Measurements from ENCODE around the gene L3MBTL4.

Gene L3MBTL4

DNA sequence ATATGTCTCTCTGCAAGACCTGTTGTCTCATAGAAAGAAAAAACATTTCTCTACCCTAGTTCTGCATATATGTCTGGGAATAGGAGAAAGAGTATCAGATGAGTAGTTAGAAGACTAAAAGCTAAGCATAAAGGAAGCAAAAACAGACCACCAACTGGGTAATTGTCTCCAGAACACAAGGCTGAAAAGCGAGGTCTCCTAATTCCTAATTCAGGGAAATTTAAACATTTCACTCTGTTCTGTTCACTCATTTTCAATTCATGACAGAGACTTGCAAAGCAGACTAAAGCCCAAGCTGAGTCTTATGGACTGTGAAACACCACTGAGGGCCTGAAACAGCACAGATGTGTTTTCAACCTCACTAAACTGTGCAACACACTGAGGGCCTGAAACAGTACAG, 294.9 kb downstream of the L3MBTL4 start:
- no peak overlapping the region for H3K4me3 ChIP-seq (ENCODE audit: low read depth in 1 of 2, low read length in 2 of 2)
- H3K27me3 ChIP-seq (ENCODE audit: low read depth, low read length), result no peaks in the 10 kb centered on the region
- no peaks in the 10 kb centered on the region for H3K36me3 ChIP-seq (ENCODE audit: control insufficient read depth in 1 of 2, insufficient read depth in 2 of 2, low read length in 2 of 2)
- H3K9me3 ChIP-seq (ENCODE audit: control insufficient read depth in 1 of 2, low read length in 2 of 2), result no peaks in the 10 kb centered on the region
- H3K4me1 ChIP-seq (ENCODE audit: control insufficient read depth in 1 of 2, insufficient read depth in 2 of 2, low read length in 2 of 2), result peaks cover 0 to 5% of the 10 kb centered on the region in 2 donors
- no peak overlapping the region for H3K27ac ChIP-seq (ENCODE audit: low read length)

DNA sequence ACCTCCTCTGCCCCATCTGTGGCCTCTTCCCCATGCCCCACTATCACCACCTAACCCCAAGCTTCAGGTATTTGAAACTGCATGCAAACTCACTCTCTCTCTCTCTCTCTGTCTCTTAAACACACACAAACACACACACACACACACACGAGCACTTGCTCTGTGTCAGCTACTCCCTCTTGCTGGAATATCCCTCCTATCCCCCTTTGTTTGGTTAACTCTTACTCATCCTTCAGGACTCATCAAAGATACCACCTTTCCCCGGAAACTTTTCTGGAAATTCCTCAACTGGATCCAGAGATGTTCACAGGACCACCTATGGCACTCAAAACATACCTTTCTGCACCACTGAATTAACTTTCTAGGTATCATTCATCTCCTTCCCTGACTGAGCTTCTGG, 296.6 kb downstream of the L3MBTL4 start:
- Histone ChIP-seq H3K27me3 (ENCODE audit: low read depth, low read length) (no peaks in the 10 kb centered on the region), H3K27ac (ENCODE audit: low read length) (no peak overlapping the region), H3K4me1 (ENCODE audit: control insufficient read depth in 1 of 2, insufficient read depth in 2 of 2, low read length in 2 of 2) (peaks cover 0 to 5% of the 10 kb centered on the region in 2 donors), H3K4me3 (ENCODE audit: low read depth in 1 of 2, low read length in 2 of 2) (no peak overlapping the region), H3K36me3 (ENCODE audit: control insufficient read depth in 1 of 2, insufficient read depth in 2 of 2, low read length in 2 of 2) (no peaks in the 10 kb centered on the region), H3K9me3 (ENCODE audit: control insufficient read depth in 1 of 2, low read length in 2 of 2) (no peaks in the 10 kb centered on the region)

DNA sequence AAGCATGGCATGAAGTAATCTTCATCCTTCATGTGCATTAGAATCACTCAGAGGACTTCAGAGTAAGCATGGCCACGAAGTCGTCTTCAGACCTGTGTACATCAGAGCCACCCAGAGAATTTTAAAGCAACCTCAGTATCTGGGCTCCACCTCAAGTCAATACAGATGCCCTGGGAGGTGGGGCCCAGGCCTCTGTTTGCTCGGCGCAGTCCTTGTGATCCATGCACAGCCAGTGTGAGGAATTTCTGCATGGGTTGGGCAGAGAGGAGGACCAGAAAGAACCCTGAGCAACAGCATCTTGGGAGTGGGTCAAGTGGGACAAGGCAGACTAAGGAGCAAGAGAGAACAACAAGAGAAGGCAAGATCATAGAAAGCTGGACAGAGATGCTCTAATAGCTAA, 299.0 kb downstream of the L3MBTL4 start:
- no peak overlapping the region for H3K27ac ChIP-seq (ENCODE audit: low read length)
- H3K36me3 ChIP-seq (ENCODE audit: control insufficient read depth in 1 of 2, insufficient read depth in 2 of 2, low read length in 2 of 2), result no peaks in the 10 kb centered on the region
- H3K27me3 ChIP-seq (ENCODE audit: low read depth, low read length), result no peaks in the 10 kb centered on the region
- no peaks in the 10 kb centered on the region for H3K4me1 ChIP-seq (ENCODE audit: control insufficient read depth in 1 of 2, insufficient read depth in 2 of 2, low read length in 2 of 2)
- H3K9me3 ChIP-seq (ENCODE audit: control insufficient read depth in 1 of 2, low read length in 2 of 2), result no peaks in the 10 kb centered on the region
- no peak overlapping the region for H3K4me3 ChIP-seq (ENCODE audit: low read depth in 1 of 2, low read length in 2 of 2)

DNA sequence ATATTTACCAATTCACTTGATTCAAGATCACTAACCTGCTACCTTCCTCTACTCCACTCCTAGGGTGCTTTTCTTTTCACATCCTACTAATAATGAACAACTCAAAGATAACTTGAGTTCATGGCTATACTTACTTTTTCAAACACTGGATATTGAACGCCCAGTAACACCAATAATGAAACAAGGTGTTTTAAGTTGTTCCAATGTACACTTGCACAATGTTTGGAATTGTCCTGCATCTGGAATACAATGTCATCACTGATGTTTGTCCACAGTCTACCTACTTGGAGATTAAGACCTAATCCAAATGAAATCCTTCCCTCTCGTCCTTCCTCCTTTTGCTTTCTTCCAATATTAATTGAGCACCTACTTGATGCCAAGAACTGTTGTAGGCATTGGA, 301.1 kb downstream of the L3MBTL4 start:
- Histone ChIP-seq H3K4me1 (ENCODE audit: control insufficient read depth in 1 of 2, insufficient read depth in 2 of 2, low read length in 2 of 2) (no peaks in the 10 kb centered on the region), H3K27ac (ENCODE audit: low read length) (no peak overlapping the region), H3K4me3 (ENCODE audit: low read depth in 1 of 2, low read length in 2 of 2) (no peak overlapping the region), H3K9me3 (ENCODE audit: control insufficient read depth in 1 of 2, low read length in 2 of 2) (no peaks in the 10 kb centered on the region), H3K27me3 (ENCODE audit: low read depth, low read length) (no peaks in the 10 kb centered on the region), H3K36me3 (ENCODE audit: control insufficient read depth in 1 of 2, insufficient read depth in 2 of 2, low read length in 2 of 2) (no peaks in the 10 kb centered on the region)

DNA sequence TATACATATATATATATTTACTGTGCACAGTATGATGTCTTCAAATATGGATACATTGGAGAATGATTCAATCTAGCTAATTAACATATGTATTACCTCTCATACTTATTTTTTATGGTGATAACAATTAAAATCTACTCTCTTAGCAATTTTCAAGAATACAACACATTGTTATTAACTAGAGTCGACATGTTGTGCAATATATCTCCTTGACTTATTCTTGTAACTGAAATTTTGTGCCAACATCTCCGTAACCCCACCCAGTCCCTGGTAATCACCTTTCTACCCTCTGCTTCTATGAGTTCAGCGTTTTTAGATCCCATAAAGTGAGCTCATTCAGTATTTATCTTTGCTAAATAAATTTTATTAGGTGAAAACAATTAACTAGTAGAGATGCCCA, 303.0 kb downstream of the L3MBTL4 start:
- H3K27ac ChIP-seq (ENCODE audit: low read length), result no peak overlapping the region
- H3K36me3 ChIP-seq (ENCODE audit: control insufficient read depth in 1 of 2, insufficient read depth in 2 of 2, low read length in 2 of 2), result no peaks in the 10 kb centered on the region
- no peaks in the 10 kb centered on the region for H3K9me3 ChIP-seq (ENCODE audit: control insufficient read depth in 1 of 2, low read length in 2 of 2)
- H3K27me3 ChIP-seq (ENCODE audit: low read depth, low read length), result no peaks in the 10 kb centered on the region
- H3K4me1 ChIP-seq (ENCODE audit: control insufficient read depth in 1 of 2, insufficient read depth in 2 of 2, low read length in 2 of 2), result peaks cover 0 to 2% of the 10 kb centered on the region in 2 donors
- H3K4me3 ChIP-seq (ENCODE audit: low read depth in 1 of 2, low read length in 2 of 2), result no peak overlapping the region

DNA sequence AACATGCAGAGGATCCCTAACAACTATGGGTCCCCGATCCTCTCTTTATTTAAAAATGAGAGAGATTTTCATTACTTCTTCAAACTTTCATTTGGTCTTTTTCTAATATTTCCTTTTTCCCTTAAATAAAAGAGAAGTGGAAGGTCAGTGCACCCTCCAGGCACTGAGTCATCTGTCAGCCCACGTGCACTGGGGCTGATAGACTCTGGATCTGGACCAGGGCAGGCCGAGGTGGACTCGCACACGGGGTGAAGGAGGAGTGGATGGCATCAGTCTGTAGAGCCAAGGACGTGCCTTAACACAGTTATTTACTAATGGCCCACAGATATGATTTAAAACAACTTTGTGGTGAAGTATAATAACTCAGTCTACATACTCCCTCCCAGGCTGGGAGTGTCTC, 305.0 kb downstream of the L3MBTL4 start:
- H3K36me3 ChIP-seq (ENCODE audit: control insufficient read depth in 1 of 2, insufficient read depth in 2 of 2, low read length in 2 of 2), result no peaks in the 10 kb centered on the region
- H3K27ac ChIP-seq (ENCODE audit: low read length), result no peak overlapping the region
- H3K4me3 ChIP-seq (ENCODE audit: low read depth in 1 of 2, low read length in 2 of 2), result no peak overlapping the region

DNA sequence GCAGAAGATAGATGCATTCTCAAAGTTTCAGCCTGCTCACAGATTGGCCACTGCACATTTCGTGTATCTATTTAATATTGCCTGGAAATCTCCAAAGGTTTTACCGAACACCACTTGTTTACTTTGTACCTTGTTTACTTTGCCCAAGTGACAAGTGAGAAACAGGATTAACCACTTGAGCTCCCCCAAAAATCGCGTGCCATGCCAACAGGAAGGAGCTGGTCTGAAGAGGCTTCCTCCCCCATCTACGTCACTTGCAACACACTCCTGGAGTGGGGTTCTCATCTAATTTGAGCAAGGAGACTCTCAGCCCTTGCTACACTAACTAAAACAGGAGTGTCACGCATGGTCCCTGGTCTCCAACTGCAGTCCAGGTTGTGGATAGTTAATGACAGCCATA, 306.9 kb downstream of the L3MBTL4 start:
- H3K27me3 ChIP-seq (ENCODE audit: low read depth, low read length), result no peaks in the 10 kb centered on the region
- H3K4me1 ChIP-seq (ENCODE audit: control insufficient read depth in 1 of 2, insufficient read depth in 2 of 2, low read length in 2 of 2), result peaks cover 0 to 11% of the 10 kb centered on the region in 2 donors
- no peaks in the 10 kb centered on the region for H3K36me3 ChIP-seq (ENCODE audit: control insufficient read depth in 1 of 2, insufficient read depth in 2 of 2, low read length in 2 of 2)
- no peak overlapping the region for H3K4me3 ChIP-seq (ENCODE audit: low read depth in 1 of 2, low read length in 2 of 2)
- H3K27ac ChIP-seq (ENCODE audit: low read length), result no peak overlapping the region
- H3K9me3 ChIP-seq (ENCODE audit: control insufficient read depth in 1 of 2, low read length in 2 of 2), result no peaks in the 10 kb centered on the region

More for the DNA sequence above, 305.0 kb downstream of the L3MBTL4 start:
- no peaks in the 10 kb centered on the region for H3K27me3 ChIP-seq (ENCODE audit: low read depth, low read length)
- peaks cover 0 to 11% of the 10 kb centered on the region in 2 donors for H3K4me1 ChIP-seq (ENCODE audit: control insufficient read depth in 1 of 2, insufficient read depth in 2 of 2, low read length in 2 of 2)
- H3K9me3 ChIP-seq (ENCODE audit: control insufficient read depth in 1 of 2, low read length in 2 of 2), result no peaks in the 10 kb centered on the region

DNA sequence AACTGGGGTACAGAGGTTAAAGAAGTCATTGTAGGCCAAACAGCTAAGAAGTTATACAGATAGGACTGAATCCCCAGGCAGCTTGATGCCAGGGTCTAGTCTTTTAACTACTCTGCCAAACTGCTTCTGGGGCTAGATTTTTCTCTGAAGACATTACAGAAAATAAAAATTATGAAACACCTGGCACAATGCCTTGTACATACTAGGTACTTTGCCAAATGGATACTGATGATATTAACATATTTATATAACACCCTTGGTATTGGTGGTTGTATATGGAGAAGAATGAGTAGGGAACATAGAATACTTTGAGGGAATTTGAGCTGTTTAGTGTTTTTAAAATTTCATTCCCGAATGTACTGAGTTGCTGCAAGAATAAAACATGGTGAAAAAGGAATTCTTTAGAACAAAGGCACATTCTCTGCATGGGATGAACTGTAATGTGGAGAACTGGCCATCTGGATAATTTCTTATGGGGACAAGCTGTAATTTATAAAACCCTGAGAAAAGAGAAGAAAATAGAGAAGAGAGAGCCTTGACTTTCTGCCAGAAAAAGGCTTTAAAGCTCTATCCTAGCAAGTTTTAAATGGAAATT, 308.5 kb downstream of the L3MBTL4 start:
- H3K27me3 ChIP-seq (ENCODE audit: low read depth, low read length), result no peaks in the 10 kb centered on the region
- H3K9me3 ChIP-seq (ENCODE audit: control insufficient read depth in 1 of 2, low read length in 2 of 2), result no peaks in the 10 kb centered on the region
- no peak overlapping the region for H3K4me3 ChIP-seq (ENCODE audit: low read depth in 1 of 2, low read length in 2 of 2)
- H3K27ac ChIP-seq (ENCODE audit: low read length), result no peak overlapping the region
- peaks cover 0 to 11% of the 10 kb centered on the region in 2 donors for H3K4me1 ChIP-seq (ENCODE audit: control insufficient read depth in 1 of 2, insufficient read depth in 2 of 2, low read length in 2 of 2)
- no peaks in the 10 kb centered on the region for H3K36me3 ChIP-seq (ENCODE audit: control insufficient read depth in 1 of 2, insufficient read depth in 2 of 2, low read length in 2 of 2)

DNA sequence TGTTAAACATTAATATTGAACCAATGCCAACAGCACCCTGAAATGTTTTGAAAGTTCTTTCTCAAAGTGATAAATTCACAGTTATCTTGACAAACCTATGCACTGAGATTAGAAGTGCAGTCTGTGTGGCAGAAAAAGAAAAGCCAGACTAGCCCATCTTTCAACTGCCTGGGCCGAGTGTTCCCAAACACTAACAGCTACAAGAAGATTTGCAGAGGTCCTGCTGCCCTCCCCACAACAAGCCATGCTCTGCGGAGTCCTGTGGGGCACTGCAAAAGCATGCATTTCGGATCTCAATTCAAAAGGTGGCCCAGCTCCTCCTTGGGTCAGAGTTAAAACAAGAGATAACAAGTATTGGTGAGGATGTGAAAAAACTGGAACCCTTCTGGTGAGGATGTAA, 311.0 kb downstream of the L3MBTL4 start:
- Histone ChIP-seq H3K27ac (ENCODE audit: low read length) (no peak overlapping the region), H3K36me3 (ENCODE audit: control insufficient read depth in 1 of 2, insufficient read depth in 2 of 2, low read length in 2 of 2) (no peaks in the 10 kb centered on the region), H3K4me1 (ENCODE audit: control insufficient read depth in 1 of 2, insufficient read depth in 2 of 2, low read length in 2 of 2) (peaks cover 0 to 11% of the 10 kb centered on the region in 2 donors)

DNA sequence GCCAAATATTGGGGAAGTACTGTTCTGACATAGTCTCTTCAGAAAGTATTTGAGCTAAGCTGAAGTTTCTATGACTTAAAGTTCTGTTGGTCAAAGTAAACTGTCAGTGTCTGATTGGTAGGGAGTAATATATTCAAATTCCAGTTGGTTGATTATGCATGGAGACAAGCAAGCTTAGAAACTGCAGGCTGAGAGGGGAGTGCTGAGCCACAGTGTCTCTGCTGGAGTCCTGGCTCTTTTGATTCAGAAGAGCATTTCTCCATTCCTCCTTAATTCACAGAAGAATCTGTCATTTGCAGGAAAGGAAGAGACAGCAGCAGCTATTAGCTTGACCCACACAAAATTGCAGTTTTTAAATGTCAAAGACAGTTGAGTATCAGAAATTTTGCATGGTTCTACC, 318.0 kb downstream of the L3MBTL4 start:
- Histone ChIP-seq H3K27me3 (ENCODE audit: low read depth, low read length) (no peaks in the 10 kb centered on the region), H3K36me3 (ENCODE audit: control insufficient read depth in 1 of 2, insufficient read depth in 2 of 2, low read length in 2 of 2) (no peaks in the 10 kb centered on the region), H3K9me3 (ENCODE audit: control insufficient read depth in 1 of 2, low read length in 2 of 2) (no peaks in the 10 kb centered on the region), H3K27ac (ENCODE audit: low read length) (no peak overlapping the region), H3K4me3 (ENCODE audit: low read depth in 1 of 2, low read length in 2 of 2) (no peak overlapping the region), H3K4me1 (ENCODE audit: control insufficient read depth in 1 of 2, insufficient read depth in 2 of 2, low read length in 2 of 2) (no peaks in the 10 kb centered on the region)

More for the DNA sequence above, 311.0 kb downstream of the L3MBTL4 start:
- Histone ChIP-seq H3K27me3 (ENCODE audit: low read depth, low read length) (no peaks in the 10 kb centered on the region), H3K9me3 (ENCODE audit: control insufficient read depth in 1 of 2, low read length in 2 of 2) (no peaks in the 10 kb centered on the region), H3K4me3 (ENCODE audit: low read depth in 1 of 2, low read length in 2 of 2) (no peak overlapping the region)

DNA sequence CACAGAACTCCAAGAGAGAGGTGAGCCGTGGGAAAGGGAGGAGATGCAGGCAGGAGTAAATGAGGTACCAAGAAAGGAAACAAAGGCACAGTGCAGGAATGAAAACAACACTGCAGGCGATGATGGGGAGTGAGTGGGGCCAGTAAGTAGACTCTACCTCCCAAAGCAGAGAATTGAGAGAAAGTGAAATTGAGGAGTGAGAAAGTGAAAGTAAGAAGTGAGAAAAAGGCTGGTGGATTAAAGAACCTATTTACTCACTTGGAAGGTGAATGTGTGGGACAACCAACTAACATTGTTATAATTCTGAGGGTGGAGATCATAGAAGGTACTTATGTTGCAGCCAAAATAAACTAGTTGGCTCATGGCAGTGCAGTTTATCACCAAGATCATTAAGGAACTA, 326.3 kb downstream of the L3MBTL4 start:
- no peaks in the 10 kb centered on the region for H3K27me3 ChIP-seq (ENCODE audit: low read depth, low read length)
- H3K27ac ChIP-seq (ENCODE audit: low read length), result no peak overlapping the region
- H3K4me1 ChIP-seq (ENCODE audit: control insufficient read depth in 1 of 2, insufficient read depth in 2 of 2, low read length in 2 of 2), result no peaks in the 10 kb centered on the region
- no peak overlapping the region for H3K4me3 ChIP-seq (ENCODE audit: low read depth in 1 of 2, low read length in 2 of 2)
- no peaks in the 10 kb centered on the region for H3K36me3 ChIP-seq (ENCODE audit: control insufficient read depth in 1 of 2, insufficient read depth in 2 of 2, low read length in 2 of 2)
- no peaks in the 10 kb centered on the region for H3K9me3 ChIP-seq (ENCODE audit: control insufficient read depth in 1 of 2, low read length in 2 of 2)

DNA sequence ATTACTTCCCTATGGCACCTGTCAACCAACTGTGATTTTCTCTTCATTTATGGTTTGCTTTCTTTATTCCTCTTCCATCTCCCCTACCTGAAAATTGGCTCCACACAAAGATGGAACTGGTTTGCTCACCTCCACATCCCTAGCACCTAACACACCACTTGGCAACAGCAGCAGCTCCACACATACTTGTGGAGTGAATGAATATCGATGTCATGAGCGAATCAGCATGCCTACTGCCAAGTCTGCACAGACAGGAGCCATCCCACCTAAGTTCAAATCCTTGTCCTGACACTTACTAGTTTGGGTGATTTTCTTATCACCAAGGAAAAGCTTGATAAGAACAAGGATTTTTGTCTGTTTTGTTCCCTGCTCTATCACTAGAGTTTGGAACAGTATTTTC, 328.0 kb downstream of the L3MBTL4 start:
- Histone ChIP-seq H3K4me1 (ENCODE audit: control insufficient read depth in 1 of 2, insufficient read depth in 2 of 2, low read length in 2 of 2) (no peaks in the 10 kb centered on the region), H3K9me3 (ENCODE audit: control insufficient read depth in 1 of 2, low read length in 2 of 2) (no peaks in the 10 kb centered on the region), H3K4me3 (ENCODE audit: low read depth in 1 of 2, low read length in 2 of 2) (no peak overlapping the region), H3K27ac (ENCODE audit: low read length) (no peak overlapping the region), H3K36me3 (ENCODE audit: control insufficient read depth in 1 of 2, insufficient read depth in 2 of 2, low read length in 2 of 2) (no peaks in the 10 kb centered on the region), H3K27me3 (ENCODE audit: low read depth, low read length) (no peaks in the 10 kb centered on the region)

All from muscle layer of duodenum (tissue), 2 donors.